Fibroblast of villous mesenchyme (primary cell): ENCODE measurements around the gene PCDH9. TPM values are rescaled to one million over a fixed set of nuclear protein-coding genes. Genes with fewer than 3 reads are reported as not detected.
A peak's percentile ranks its signal among the peaks of the same experiment; 100 is the strongest.

Experiments used
- DNase-seq: peaks from one replicate; pipeline ENCODE4 v3.0.0-alpha.2; 2010; ENCODE audit warnings: low read depth
- H3K4me3 ChIP-seq: 2 replicates; pipeline ENCODE4 v1.5.1; 2011; ENCODE audit warnings: low read depth, mild to moderate bottlenecking, low read length
- CTCF ChIP-seq: IDR thresholded peaks from 2 replicates; pipeline ENCODE4 v1.5.1; 2012; ENCODE audit warnings: low read depth, mild to moderate bottlenecking, low read length; ENCODE audit not compliant: insufficient read depth
- total RNA-seq: library from RNA; depleted of rRNA; stranded (reverse); fragments of >200 nt; gene quantifications from 2 replicates; pipeline ENCODE4 v1.2.3, GENCODE V29; 2012

The PCDH9 gene
- total RNA-seq, 1 donor: 9.9 TPM

- no peak overlapping the region for H3K4me3 ChIP-seq
- no peak for DNase-seq
- TF ChIP-seq CTCF: no peak
Measured at GRCh38 chr13:67042556-67042955, 187.6 kb downstream of the PCDH9 start.

- no peak for DNase-seq
- H3K4me3 ChIP-seq: no peak overlapping the region
- no peak for TF ChIP-seq CTCF
Measured at GRCh38 chr13:67036699-67037457, 193.3 kb downstream of the PCDH9 start.

- no peak overlapping the region for H3K4me3 ChIP-seq
- TF ChIP-seq CTCF: no peak
- DNase-seq: no peak
Measured at GRCh38 chr13:67033170-67033569, 197.0 kb downstream of the PCDH9 start.

GRCh38 chr13:67023130-67023876 is 206.8 kb downstream of the PCDH9 start:
- DNase-seq: peak; percentile 24
- no peak for TF ChIP-seq CTCF
- H3K4me3 ChIP-seq: no peak overlapping the region

- no peak for TF ChIP-seq CTCF
- H3K4me3 ChIP-seq: no peak overlapping the region
- no peak for DNase-seq
Measured at GRCh38 chr13:67018775-67019174, 211.4 kb downstream of the PCDH9 start.

GRCh38 chr13:67017276-67017675 is 212.9 kb downstream of the PCDH9 start:
- no peak overlapping the region for H3K4me3 ChIP-seq
- no peak for TF ChIP-seq CTCF
- DNase-seq: no peak
